ENCODE results near the gene MXRA8.

MXRA8 gene

GRCh38 chr1:1334835-1335234 is 23.5 kb downstream of the MXRA8 start:
- no peak for DNase-seq (ENCODE audit: low read depth)

GRCh38 chr1:1333551-1334241 is 24.7 kb downstream of the MXRA8 start:
- no peak for DNase-seq (ENCODE audit: low read depth)

DNA sequence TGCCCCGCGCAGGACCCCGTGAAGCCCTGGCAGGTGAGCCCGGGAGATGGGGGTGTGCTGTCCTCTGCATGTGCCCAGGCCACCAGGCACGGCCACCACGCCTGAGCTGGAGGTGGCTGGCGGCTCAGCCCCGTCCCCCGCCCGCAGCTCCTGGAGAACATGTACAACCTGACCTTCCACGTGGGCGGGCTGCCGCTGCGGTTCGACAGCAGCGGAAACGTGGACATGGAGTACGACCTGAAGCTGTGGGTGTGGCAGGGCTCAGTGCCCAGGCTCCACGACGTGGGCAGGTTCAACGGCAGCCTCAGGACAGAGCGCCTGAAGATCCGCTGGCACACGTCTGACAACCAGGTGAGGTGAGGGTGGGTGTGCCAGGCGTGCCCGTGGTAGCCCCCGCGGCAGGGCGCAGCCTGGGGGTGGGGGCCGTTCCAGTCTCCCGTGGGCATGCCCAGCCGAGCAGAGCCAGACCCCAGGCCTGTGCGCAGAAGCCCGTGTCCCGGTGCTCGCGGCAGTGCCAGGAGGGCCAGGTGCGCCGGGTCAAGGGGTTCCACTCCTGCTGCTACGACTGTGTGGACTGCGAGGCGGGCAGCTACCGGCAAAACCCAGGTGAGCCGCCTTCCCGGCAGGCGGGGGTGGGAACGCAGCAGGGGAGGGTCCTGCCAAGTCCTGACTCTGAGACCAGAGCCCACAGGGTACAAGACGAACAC is 25.4 kb downstream of the MXRA8 start:
- DNase-seq (ENCODE audit: low read depth): no peak

- DNase-seq (ENCODE audit: low read depth): no peak
These were observed 26.2 kb downstream of the MXRA8 start for GRCh38 chr1:1332031-1332755.

- DNase-seq (ENCODE audit: low read depth): no peak
These were observed 27.0 kb downstream of the MXRA8 start, which contains the start of gene TAS1R3 for GRCh38 chr1:1331068-1331965. TAS1R3 (plus strand) TSS chr1:1331280; CDS start chr1:1331346, 66 bp downstream.

- no peak for DNase-seq (ENCODE audit: low read depth)
These were observed 27.8 kb downstream of the MXRA8 start for GRCh38 chr1:1330366-1331067.

GRCh38 chr1:1329304-1330210 is 28.8 kb downstream of the MXRA8 start:
- no peak for DNase-seq (ENCODE audit: low read depth)

GRCh38 chr1:1328254-1328653 is 30.1 kb downstream of the MXRA8 start:
- no peak for DNase-seq (ENCODE audit: low read depth)

DNA sequence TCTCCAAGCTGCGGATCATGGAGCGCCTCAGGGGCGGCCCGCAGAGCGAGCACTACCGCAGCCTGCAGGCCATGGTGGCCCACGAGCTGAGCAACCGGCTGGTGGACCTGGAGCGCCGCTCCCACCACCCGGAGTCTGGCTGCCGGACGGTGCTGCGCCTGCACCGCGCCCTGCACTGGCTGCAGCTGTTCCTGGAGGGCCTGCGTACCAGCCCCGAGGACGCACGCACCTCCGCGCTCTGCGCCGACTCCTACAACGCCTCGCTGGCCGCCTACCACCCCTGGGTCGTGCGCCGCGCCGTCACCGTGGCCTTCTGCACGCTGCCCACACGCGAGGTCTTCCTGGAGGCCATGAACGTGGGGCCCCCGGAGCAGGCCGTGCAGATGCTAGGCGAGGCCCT is 31.1 kb downstream of the MXRA8 start:
- DNase-seq (ENCODE audit: low read depth): no peak

DNA sequence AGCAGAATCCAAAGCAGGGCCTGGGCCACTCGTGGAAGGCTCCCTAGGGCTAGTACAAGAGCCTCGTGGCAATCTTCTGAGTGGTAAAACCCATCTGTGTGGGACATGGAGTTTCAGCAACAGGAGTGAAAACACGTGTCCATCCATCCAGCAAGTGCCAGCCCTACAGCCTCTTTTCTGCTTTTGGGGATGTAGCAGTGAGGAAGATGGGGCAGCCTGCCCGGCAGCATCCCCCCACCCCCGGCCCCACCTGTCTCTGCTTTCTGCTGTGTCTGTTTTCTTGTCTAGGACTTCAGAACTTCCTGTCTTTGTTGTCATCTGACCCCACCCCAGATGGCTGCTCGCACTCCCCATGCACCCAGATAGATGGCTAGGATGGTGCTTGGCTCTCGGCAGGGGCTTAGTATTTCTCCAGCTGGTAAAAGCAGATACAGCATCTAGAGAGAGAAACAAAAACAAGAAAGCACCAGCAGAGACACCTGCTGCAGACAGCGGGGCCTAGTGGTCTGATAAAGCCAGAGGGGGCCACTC is 32.2 kb downstream of the MXRA8 start:
- no peak for DNase-seq (ENCODE audit: low read depth)

DNA sequence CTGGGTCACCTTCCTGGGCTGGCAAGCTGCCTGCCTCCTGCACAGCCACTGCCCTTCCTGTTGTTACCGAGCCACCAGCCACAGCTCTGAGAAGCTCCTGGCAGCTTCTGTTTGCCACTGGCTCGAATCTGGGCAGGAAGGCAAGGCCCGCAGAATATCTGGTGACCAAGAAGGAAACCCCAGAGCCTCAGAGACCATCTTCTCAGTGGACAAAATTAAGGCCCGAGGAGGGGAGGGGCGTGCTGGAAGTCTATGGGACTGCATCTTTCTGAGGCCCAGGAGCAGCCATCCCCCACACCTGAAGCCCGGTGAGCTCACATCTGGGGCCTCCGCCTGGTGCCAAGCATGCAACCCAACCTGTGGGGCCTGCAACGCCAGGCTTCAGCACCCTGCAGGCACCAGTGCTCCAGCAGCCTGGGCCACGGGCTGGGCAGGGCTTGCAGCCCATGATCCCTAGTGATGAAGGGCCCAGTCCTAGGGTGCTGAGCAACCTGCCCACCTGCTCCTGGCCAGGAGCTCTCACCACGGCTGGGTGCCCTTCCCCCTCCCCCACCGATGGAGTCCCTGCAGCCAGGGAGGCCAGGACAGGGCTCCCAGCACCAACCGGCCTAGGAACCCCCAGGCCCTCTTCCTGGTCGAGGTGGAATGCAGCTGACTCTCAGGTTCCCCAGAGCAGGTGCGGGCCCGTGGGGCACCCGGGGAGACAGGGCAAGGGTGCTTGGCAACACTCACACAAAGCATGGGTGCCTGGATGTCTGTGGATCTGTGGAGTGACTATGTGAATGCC is 32.9 kb downstream of the MXRA8 start:
- no peak for DNase-seq (ENCODE audit: low read depth)

GRCh38 chr1:1324524-1325287 is 33.6 kb downstream of the MXRA8 start, which contains the start of the genes CPTP and INTS11:
CPTP (plus strand) TSS chr1:1324802; CDS start chr1:1326911, 2,109 bp downstream.
INTS11 (minus strand) TSS chr1:1324660; CDS start chr1:1324608, 52 bp downstream.
- DNase-seq (ENCODE audit: low read depth): peak; percentile 94

- no peak for DNase-seq (ENCODE audit: low read depth)
These were observed 34.3 kb downstream of the MXRA8 start for GRCh38 chr1:1324084-1324523.

GRCh38 chr1:1322952-1323351 is 35.4 kb downstream of the MXRA8 start:
- no peak for DNase-seq (ENCODE audit: low read depth)

- DNase-seq (ENCODE audit: low read depth): no peak
These were observed 35.9 kb downstream of the MXRA8 start for GRCh38 chr1:1322418-1322817.

DNA sequence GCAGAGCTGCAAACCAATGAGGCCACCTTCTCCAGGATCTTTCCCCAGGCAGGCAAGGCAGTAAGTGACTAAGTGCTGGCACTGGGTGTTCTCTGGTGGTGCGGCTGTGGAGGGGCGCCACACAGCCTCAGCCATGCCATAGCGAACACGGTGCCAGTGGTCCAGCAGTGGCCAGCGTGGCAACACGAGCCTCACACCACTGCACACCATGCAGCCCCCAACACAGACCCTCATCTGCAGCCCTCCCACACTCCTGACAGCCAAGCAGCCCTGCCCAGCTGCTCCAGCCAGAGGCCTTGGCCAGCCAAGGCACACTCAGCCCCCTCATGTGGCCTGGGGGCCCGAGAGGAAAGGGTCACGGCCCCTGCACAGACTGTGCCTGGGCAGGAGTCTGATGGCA is 36.9 kb downstream of the MXRA8 start:
- no peak for DNase-seq (ENCODE audit: low read depth)

GRCh38 chr1:1320666-1321448 is 37.5 kb downstream of the MXRA8 start:
- no peak for DNase-seq (ENCODE audit: low read depth)

DNA sequence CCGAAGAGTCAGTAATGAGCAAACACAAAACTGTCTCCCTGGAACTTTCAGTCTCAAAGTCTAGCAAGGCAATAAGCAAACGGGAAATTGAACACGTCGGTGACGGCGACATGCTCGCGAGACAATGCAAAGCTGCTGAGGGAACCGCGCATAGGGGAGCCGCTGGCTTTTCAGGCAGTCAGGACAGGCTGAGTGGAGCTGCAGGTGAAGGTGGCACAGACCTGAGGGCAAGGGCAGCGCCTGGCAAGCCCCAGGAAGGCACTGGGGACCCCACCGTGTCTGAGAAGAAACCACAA is 38.8 kb downstream of the MXRA8 start:
- no peak for DNase-seq (ENCODE audit: low read depth)
